ENCODE results near the gene BBLN. TPM values are rescaled to one million over a fixed set of nuclear protein-coding genes. Genes with fewer than 3 reads are reported as not detected.

The BBLN gene
- total and polyA plus RNA-seq, 2 of the 4 experiments (the other 2 are of a cell fraction) = 25.1 to 103 TPM

GRCh38 chr9:128201441-128202369, 41.6 kb downstream of the BBLN start:
- BruUV-seq (replicated peaks) = no TSS peak
- Histone ChIP-seq H3K27ac (ENCODE audit: insufficient read depth, low read length) (no peak overlapping the region), H3K4me3 (ENCODE audit: insufficient read depth, low read depth, low read length) (no peak overlapping the region), H2AK5ac (ENCODE audit: low read depth, low read length) (no peak overlapping the region), H3K4me2 (ENCODE audit: low read depth, low read length) (no peak overlapping the region), H3K27me3 (ENCODE audit: control insufficient read depth, insufficient read depth, low read length) (no peaks in the 10 kb centered on the region), H3K9ac (ENCODE audit: low read depth, low read length) (no peak overlapping the region), H3K36me3 (ENCODE audit: control insufficient read depth, insufficient read depth, low read length) (no peaks in the 10 kb centered on the region), H4K20me1 (ENCODE audit: insufficient read depth, low read length) (peaks cover 3% of the 10 kb centered on the region; the same call in 1 of the 2 replicates), H3K4ac (ENCODE audit: low read depth, low read length) (no peak overlapping the region), H3K56ac (ENCODE audit: extremely low read depth, insufficient read depth, low read length) (no peak overlapping the region), H2BK120ac (ENCODE audit: low read depth, low read length) (no peak overlapping the region), H4K91ac (ENCODE audit: insufficient read depth, low read depth, low read length) (no peak overlapping the region), H4K8ac (ENCODE audit: low read depth in 2 of 2, low read length in 2 of 2) (no peak overlapping the region), H3K79me1 (ENCODE audit: low read depth in 1 of 2, low read length in 2 of 2) (peaks cover 0 to 4% of the 10 kb centered on the region in 2 experiments; a peak in 1 of 4 replicates), H2BK20ac (ENCODE audit: low read depth, low read length) (no peak overlapping the region), H3K18ac (ENCODE audit: low read depth, low read length) (no peak overlapping the region), H2AK9ac (replicated peaks; ENCODE audit: low read depth, low read length, poor library complexity) (no peak overlapping the region), H3K4me1 (ENCODE audit: control insufficient read depth, insufficient read depth, low read length) (no peaks in the 10 kb centered on the region; the same call in 1 of the 2 replicates), H4K5ac (ENCODE audit: low read depth, low read length) (no peak overlapping the region), H3K9me3 (ENCODE audit: control insufficient read depth, insufficient read depth, low read length) (no peaks in the 10 kb centered on the region), H3K23ac (ENCODE audit: low read depth, low read length) (no peak overlapping the region), H2AFZ (replicated peaks; ENCODE audit: low read length, poor library complexity) (peak overlapping the region; percentile 40), H2BK15ac (ENCODE audit: low read depth, low read length) (no peak overlapping the region), H3K9me1 (ENCODE audit: insufficient read depth, low read length) (peaks cover 5% of the 10 kb centered on the region; the same call in 1 of the 2 replicates), H2BK5ac (ENCODE audit: low read depth, low read length, poor library complexity, severe bottlenecking) (no peak overlapping the region), H3K14ac (replicated peaks; ENCODE audit: low read depth, low read length) (no peak overlapping the region)
- dilution Hi-C loops (cut with HindIII; ENCODE audit: low sequenced_read_pairs, unreplicated experiment) = no loop called here
- DNase-seq (peak; percentile 71), ATAC-seq (ENCODE audit: low read depth) (no peak)
- intact Hi-C loops (cut with micrococcal nuclease) = no loop called here
- WGBS, 2 experiments (ENCODE audit: extremely low coverage in 2 of 2, insufficient read length in 1 of 2) = 83% methylated on average over 4 of the region's 13 CpGs; no CpG with 5 or more reads in 1 of the 2 experiments
- CTCF ChIA-PET = interaction anchor here (1.0 to 1.1 kb wide), 2 partner anchors 15 to 18 kb away, joined by 3 to 4 read pairs; no protein-coding TSS in a partner anchor
- POLR2A ChIA-PET (ENCODE audit: unreplicated experiment) = no interaction called here
- TF ChIP-seq RAD21 (IDR thresholded peaks at IDR 0.05; ENCODE audit: low read length) = no peak
- peak; percentile 53; the same call in 1 of the 2 replicates for TF ChIP-seq FOS (IDR thresholded peaks at IDR 0.05; ENCODE audit: low read depth, low read length)
- TF ChIP-seq SMC3 (IDR thresholded peaks at IDR 0.05; ENCODE audit: low read depth, low read length) = no peak
- in situ Hi-C loops (cut with MboI; ENCODE audit: low sequenced_read_pairs) = no loop called here
